Mucosa of rectum (tissue), 2 donors: ENCODE results near the gene GRK6.

Experiments
- H3K27ac ChIP-seq, 2 donors: one replicate each; pipeline ENCODE4 v1.7.0; 2013; ENCODE audit warnings: inconsistent platforms in 2 of 2, low read depth in 2 of 2, low read length in 2 of 2
- H3K27me3 ChIP-seq, 2 donors: one replicate each; pipeline ENCODE4 v1.7.0; 2013; ENCODE audit warnings: low read length in 2 of 2; ENCODE audit not compliant: control insufficient read depth in 2 of 2, insufficient read depth in 2 of 2
- H3K36me3 ChIP-seq, 2 donors: one replicate each; pipeline ENCODE4 v1.7.0; 2013; ENCODE audit warnings: low read length in 2 of 2; ENCODE audit not compliant: control insufficient read depth in 2 of 2, insufficient read depth in 2 of 2
- H3K4me1 ChIP-seq, 2 donors: one replicate each; pipeline ENCODE4 v1.7.0; 2013; ENCODE audit warnings: low read length in 2 of 2, mild to moderate bottlenecking in 1 of 2; ENCODE audit not compliant: control insufficient read depth in 2 of 2, insufficient read depth in 2 of 2
- H3K4me3 ChIP-seq, 2 donors: one replicate each; pipeline ENCODE4 v1.7.0; 2013; ENCODE audit warnings: low read length in 2 of 2
- H3K9ac ChIP-seq, 2 donors: one replicate each; pipeline ENCODE4 v1.7.0; 2013; ENCODE audit warnings: low read length in 2 of 2, low read depth in 1 of 2, mild to moderate bottlenecking in 1 of 2
- H3K9me3 ChIP-seq, 2 donors: one replicate each; pipeline ENCODE4 v1.7.0; 2013; ENCODE audit warnings: low read length in 2 of 2; ENCODE audit not compliant: control insufficient read depth in 2 of 2
- donor health status: healthy.
- donor health status: Normal muscosa, but diverticular disease.

Gene GRK6

DNA sequence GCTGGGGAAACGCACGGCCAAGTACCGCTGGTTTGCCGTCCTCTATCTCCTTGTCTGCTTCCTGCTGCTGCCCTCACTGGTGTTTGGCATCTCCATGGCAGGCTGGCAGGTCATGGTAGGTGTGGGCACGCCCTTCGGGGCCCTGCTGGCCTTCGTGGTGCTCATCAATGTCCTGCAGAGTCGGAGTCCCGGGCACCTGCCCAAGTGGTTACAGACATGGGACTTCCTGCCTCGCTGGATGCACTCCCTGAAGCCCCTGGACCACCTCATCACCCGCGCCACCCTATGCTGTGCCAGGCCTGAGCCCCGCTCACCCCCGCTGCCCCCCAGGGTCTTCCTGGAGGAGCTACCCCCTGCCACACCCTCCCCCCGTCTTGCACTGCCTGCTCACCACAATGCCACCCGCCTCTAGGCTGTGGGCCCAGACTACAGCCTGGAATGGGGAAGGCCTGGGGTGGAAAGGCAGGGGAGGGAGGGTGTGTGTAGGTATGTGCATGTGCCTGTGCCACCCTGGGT, 28.5 kb upstream of the GRK6 start:
- H3K9ac ChIP-seq = no peak overlapping the region
- H3K4me3 ChIP-seq = no peak overlapping the region
- H3K4me1 ChIP-seq = peaks cover 18 to 25% of the 10 kb centered on the region in 2 donors
- no peaks in the 10 kb centered on the region for H3K36me3 ChIP-seq
- H3K9me3 ChIP-seq = no peaks in the 10 kb centered on the region
- peaks cover 3 to 7% of the 10 kb centered on the region in 2 donors for H3K27me3 ChIP-seq
- no peak overlapping the region for H3K27ac ChIP-seq

DNA sequence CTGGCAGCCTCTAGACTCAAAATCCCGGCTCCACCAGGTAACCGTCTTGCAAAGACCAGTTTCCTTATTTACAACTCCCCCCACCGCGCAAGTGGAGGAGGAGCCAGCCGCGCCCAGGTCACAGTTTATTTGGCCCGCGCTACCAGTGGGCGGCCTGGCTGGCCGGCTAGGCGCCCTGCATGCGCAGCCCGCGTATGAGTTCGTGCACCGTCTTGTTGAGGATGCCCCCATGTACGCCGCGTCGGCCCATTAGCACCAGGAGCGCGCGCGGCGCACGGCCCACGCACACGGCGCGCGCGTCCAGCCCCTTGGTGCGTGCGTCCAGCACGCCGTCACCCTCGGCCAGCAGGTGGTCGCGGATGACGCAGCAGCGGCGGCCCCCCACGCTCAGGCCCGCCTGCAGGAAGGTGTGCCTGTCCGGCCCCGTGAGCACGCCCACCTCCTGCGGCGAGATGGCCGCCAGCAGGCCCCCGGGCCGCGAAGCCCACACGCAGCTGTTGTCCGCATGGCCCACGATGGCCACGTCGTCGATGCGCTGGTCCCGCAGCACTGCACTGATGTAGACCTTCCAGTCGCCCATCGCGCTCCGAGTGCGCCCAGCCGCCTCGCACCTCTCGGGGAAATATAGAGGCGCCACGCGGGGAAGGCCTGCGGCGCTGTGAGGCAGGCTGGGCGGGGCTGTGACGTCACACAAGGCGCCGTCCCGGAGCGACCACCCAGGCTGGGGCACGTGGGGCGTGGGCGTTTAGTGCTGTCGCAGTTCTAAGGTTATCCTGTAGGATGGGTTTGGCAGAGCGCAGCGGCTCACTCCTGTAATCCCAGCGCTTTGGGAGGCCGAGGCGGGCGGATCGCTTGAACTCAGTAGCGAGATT, 26.2 kb upstream of the GRK6 start, which contains the start of gene PFN3:
Gene PFN3 (minus strand): TSS at position 665 of the 872 bp plus-strand sequence. CDS start 85 bp downstream, at position 580.
- Histone ChIP-seq H3K4me1 (peaks cover 41 to 45% of the 10 kb centered on the region in 2 donors), H3K27me3 (peaks cover 3 to 9% of the 10 kb centered on the region in 2 donors), H3K36me3 (no peaks in the 10 kb centered on the region), H3K9ac (peak within 1 kb of the TSS in 1 of 2 donors; percentile 65), H3K4me3 (peak within 1 kb of the TSS in 1 of 2 donors; percentile 47), H3K27ac (peak within 1 kb of the TSS; percentile 35 to 66), H3K9me3 (no peaks in the 10 kb centered on the region)

DNA sequence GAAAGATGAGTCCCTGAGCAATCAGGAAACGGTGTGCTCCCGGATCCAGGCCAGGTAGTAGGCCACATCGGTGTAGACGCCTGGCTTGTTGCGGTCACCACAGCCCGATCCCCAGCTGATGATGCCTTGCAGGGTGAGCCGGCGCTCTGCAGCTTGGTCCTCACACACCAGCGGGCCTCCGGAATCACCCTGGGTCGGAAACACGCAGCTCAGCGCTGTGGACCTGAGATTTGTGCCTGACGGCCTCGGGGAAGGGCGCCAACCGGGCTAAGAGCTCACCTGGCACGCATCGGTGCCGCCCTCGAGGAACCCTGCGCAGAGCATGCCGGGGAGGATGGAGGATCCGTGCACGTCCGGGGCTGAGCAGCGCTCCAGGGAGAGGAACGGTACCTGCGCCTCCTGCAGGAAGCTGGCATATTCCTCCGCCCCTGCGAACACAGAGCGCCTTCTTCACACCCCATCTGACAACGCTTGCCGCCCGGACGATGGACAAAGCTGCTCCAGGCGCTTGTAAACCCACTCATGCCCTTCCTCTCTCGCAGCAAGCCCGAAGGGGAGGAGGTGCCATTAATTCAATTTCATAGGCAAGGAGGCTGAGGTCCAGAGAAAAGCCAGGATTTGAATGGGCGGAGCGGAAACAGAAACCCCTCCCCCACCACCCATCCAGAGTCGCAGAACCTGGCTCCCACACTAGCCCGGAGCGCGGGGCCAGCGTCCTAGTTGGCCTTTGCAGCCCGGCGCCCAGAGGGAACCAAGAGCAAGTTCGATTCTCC, 24.0 kb upstream of the GRK6 start:
- peaks cover 45% of the 10 kb centered on the region in 2 donors for H3K4me1 ChIP-seq
- H3K27me3 ChIP-seq = peaks cover 3 to 9% of the 10 kb centered on the region in 2 donors
- peak overlapping the region; percentile 14 to 80 for H3K9ac ChIP-seq
- no peaks in the 10 kb centered on the region for H3K36me3 ChIP-seq
- peak overlapping the region; percentile 70 to 76 for H3K27ac ChIP-seq
- peak overlapping the region; percentile 70 to 74 for H3K4me3 ChIP-seq
- H3K9me3 ChIP-seq = no peaks in the 10 kb centered on the region

DNA sequence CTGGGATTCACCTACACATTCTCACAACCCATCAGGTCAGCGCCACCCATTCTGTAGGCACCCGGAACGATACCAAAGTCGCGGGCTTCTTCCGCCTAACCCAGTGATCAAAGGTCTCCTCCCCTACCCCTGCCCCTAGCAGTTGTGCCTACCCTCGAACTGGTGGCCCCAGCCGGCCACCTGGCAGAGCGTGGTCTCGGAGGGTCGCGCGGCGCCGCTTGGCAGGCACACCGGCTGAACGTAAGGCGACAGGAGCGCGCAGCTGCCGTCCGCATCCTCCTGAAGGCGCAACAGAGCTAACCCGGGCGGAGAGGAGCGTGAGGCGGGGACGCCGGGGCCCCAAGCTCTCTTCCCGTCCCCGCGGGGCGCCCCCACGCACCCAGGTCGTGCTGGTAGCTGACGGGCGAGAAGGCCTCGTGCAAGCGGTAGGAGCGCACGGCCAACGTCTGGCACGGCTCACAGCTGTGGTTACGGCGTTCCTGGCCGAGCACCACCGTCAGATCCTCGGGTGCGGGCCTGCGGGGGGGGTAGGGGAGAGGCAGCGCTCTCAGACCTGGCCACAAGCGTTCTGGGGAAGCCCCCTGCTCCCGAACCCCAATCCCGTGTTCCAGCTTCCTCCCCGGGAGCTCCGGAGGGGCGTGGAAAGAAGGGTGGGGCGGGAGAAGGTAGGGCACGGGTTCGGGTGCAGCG, 23.2 kb upstream of the GRK6 start:
- Histone ChIP-seq H3K4me1 (peaks cover 45% of the 10 kb centered on the region in 2 donors), H3K9me3 (no peaks in the 10 kb centered on the region), H3K4me3 (peak overlapping the region; percentile 70 to 74), H3K27ac (peak overlapping the region; percentile 70 to 76), H3K9ac (peak overlapping the region; percentile 60 to 80), H3K27me3 (peaks cover 3 to 9% of the 10 kb centered on the region in 2 donors), H3K36me3 (no peaks in the 10 kb centered on the region)

DNA sequence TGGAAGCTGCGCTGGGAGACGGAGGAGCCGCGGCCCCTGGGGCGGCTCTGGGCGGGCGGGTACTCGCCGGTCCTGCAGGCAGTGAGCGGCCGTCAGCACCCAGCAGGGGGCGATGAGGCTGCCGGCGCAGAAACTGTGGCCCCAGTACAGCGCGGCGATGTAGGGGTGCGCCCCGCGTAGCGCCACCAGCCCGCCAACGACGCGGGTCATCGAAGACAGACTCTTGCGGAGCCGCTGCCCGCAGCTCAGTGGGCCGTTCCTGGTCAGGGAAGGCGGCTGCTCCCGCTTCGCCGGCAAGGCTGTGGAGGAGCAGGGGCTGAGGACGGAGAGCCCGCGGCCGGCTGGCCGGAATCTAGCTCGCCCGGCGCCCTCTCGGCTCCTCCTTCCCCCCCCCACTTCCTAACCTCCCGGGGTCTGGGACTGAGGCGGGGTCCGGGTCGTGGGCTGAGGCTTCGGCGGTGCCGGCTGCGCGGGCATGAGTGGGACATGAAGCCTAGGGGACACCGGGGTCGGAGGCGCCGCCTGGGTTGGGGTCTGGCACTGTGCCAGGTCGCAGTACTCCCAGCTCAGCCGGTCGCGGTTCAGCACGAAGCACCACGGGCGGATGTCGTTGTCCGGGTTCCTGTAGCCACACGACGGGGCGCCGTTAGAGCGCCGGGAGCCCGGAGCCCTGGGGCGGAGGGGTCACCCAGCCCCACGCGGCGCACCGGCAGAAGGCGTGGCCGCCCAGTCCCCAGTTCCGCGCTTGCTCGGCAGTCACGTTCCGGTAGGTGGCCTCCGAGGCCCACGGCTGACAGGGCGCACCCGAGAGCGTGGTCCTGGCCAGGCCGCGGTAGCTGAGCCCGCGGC, 22.5 kb upstream of the GRK6 start:
- Histone ChIP-seq H3K9me3 (no peaks in the 10 kb centered on the region), H3K9ac (peak overlapping the region; percentile 60 to 80), H3K27me3 (peaks cover 3 to 9% of the 10 kb centered on the region in 2 donors), H3K36me3 (no peaks in the 10 kb centered on the region), H3K27ac (peak overlapping the region; percentile 70 to 76), H3K4me3 (peak overlapping the region; percentile 70 to 74), H3K4me1 (peaks cover 45% of the 10 kb centered on the region in 2 donors)

DNA sequence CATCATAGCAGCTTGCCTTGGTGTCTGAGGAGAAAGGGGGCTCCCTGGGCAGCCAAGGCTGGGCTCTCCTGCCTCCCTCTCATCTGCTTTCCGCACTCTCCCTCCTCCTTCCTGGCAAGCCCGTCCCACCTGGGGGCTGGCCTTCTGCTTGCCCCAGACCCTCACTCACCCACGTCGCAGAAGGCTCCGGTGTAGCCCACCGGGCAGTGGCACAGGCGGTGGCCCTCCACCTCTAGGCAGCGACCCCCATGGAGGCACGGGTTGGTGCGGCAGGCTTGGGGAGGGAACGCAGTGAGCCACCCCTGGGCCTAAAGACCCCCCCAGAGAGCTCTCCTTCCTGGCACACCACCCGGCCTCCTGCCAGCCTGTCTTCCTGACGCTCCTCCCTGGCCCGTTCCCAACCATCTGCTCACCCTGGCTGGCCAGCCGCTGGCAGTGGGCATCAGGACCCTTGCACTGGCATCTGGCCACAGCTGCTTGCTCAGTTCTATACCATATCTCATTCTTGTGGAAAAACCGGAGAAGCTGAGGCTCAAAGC, 21.8 kb upstream of the GRK6 start:
- Histone ChIP-seq H3K4me1 (peaks cover 40 to 42% of the 10 kb centered on the region in 2 donors), H3K27ac (peak overlapping the region; percentile 70 to 76), H3K9ac (peak overlapping the region; percentile 60 to 80), H3K4me3 (peak overlapping the region; percentile 70 to 74), H3K27me3 (peaks cover 0 to 9% of the 10 kb centered on the region in 2 donors), H3K36me3 (no peaks in the 10 kb centered on the region), H3K9me3 (no peaks in the 10 kb centered on the region)

DNA sequence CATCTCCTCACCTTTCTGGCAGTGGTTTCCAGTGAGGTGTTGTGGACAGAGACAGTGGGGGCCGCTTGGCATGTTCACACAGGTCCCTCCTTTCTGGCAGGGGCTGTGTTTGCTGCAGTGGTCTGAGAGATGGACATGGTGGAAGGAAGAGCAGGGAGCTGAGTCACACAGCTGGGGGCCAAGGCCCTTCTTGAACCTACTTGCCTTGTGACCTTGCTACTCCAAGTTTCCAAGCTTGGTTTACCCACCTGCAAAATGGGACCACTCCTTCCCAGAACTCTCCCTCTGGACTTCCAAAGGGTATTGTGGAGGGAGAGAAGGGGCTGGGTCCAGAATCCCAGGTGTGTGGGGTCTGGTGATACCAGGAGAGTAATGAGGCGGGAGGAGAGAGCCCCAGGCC, 21.2 kb upstream of the GRK6 start:
- Histone ChIP-seq H3K9ac (no peak overlapping the region), H3K36me3 (no peaks in the 10 kb centered on the region), H3K27ac (peak overlapping the region in 1 of 2 donors; percentile 23), H3K4me1 (peaks cover 34 to 36% of the 10 kb centered on the region in 2 donors), H3K27me3 (peaks cover 0 to 9% of the 10 kb centered on the region in 2 donors), H3K4me3 (no peak overlapping the region), H3K9me3 (no peaks in the 10 kb centered on the region)

DNA sequence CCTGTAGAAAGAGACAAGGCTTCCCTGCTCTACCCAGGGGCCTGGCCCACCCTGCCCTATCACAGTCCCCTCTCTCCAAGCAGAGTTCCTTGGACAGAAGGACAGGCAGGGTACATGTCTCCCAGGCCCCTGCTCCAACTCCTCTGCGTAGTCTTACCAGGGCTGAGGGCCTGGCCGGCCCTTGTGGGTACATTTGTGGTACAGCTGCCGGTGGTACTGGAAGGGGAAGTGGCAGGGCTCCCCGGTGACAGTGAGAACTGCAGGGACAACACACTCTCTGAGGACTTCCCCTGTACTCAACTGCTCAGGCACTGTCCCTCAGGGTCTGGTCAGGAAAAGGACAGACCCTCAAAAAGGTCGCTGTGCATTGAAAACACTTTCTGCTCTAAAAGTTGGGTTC, 20.7 kb upstream of the GRK6 start:
- Histone ChIP-seq H3K27me3 (peaks cover 0 to 9% of the 10 kb centered on the region in 2 donors), H3K9ac (no peak overlapping the region), H3K9me3 (no peaks in the 10 kb centered on the region), H3K27ac (peak overlapping the region in 1 of 2 donors; percentile 23), H3K4me3 (no peak overlapping the region), H3K4me1 (peaks cover 32 to 35% of the 10 kb centered on the region in 2 donors), H3K36me3 (no peaks in the 10 kb centered on the region)
